BE2C (cell line): Measurements from ENCODE around the gene PPP4R2.
A peak's percentile ranks its signal among the peaks of the same experiment; 100 is the strongest.

Source experiments
- DNase-seq: peaks from one replicate; pipeline ENCODE4 v3.0.0-alpha.2; 2020
- H3K27me3 ChIP-seq: fragments of 250-450 bp; sonication (Bioruptor Pico); 2 replicates; pipeline ENCODE4 v1.5.1; 2020; ENCODE audit warnings: mild to moderate bottlenecking
- H3K36me3 ChIP-seq: fragments of 250-450 bp; sonication (Bioruptor Pico); 2 replicates; pipeline ENCODE4 v1.5.1; 2020; ENCODE audit warnings: mild to moderate bottlenecking
- H3K4me1 ChIP-seq: fragments of 250-450 bp; sonication (Bioruptor Pico); 2 replicates; pipeline ENCODE4 v1.5.1; 2020
- H3K4me3 ChIP-seq: 2 replicates; pipeline ENCODE4 v1.5.1; 2011; ENCODE audit warnings: low read depth, low read length
- H3K9me3 ChIP-seq: fragments of 250-450 bp; sonication (Bioruptor Pico); 2 replicates; pipeline ENCODE4 v1.5.1; 2020
- TF ChIP-seq, protein P1 (sequence below): IDR thresholded peaks from 2 replicates; pipeline ENCODE4 v1.5.1; 2012; ENCODE audit warnings: mild to moderate bottlenecking, low read depth, low read length

PPP4R2 gene

GRCh38 chr3:73080216-73080966 is 83.8 kb downstream of the PPP4R2 start:
- no peaks in the 10 kb centered on the region for H3K36me3 ChIP-seq
- no peak overlapping the region for H3K4me3 ChIP-seq
- H3K4me1 ChIP-seq = no peaks in the 10 kb centered on the region
- no peak for DNase-seq
- H3K9me3 ChIP-seq = no peaks in the 10 kb centered on the region
- TF ChIP-seq, protein P1, sequence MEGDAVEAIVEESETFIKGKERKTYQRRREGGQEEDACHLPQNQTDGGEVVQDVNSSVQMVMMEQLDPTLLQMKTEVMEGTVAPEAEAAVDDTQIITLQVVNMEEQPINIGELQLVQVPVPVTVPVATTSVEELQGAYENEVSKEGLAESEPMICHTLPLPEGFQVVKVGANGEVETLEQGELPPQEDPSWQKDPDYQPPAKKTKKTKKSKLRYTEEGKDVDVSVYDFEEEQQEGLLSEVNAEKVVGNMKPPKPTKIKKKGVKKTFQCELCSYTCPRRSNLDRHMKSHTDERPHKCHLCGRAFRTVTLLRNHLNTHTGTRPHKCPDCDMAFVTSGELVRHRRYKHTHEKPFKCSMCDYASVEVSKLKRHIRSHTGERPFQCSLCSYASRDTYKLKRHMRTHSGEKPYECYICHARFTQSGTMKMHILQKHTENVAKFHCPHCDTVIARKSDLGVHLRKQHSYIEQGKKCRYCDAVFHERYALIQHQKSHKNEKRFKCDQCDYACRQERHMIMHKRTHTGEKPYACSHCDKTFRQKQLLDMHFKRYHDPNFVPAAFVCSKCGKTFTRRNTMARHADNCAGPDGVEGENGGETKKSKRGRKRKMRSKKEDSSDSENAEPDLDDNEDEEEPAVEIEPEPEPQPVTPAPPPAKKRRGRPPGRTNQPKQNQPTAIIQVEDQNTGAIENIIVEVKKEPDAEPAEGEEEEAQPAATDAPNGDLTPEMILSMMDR = no peak
- no peaks in the 10 kb centered on the region for H3K27me3 ChIP-seq

- H3K36me3 ChIP-seq = no peaks in the 10 kb centered on the region
- DNase-seq = no peak
- H3K27me3 ChIP-seq = no peaks in the 10 kb centered on the region
- H3K4me1 ChIP-seq = no peaks in the 10 kb centered on the region
- no peaks in the 10 kb centered on the region for H3K9me3 ChIP-seq
- TF ChIP-seq, protein P1 = no peak
- H3K4me3 ChIP-seq = no peak overlapping the region
Measured at GRCh38 chr3:73081140-73081539, 84.5 kb downstream of the PPP4R2 start.

GRCh38 chr3:73084170-73084569 is 87.6 kb downstream of the PPP4R2 start:
- TF ChIP-seq, protein P1 = no peak
- H3K36me3 ChIP-seq = no peaks in the 10 kb centered on the region
- no peak for DNase-seq
- H3K9me3 ChIP-seq = no peaks in the 10 kb centered on the region
- H3K27me3 ChIP-seq = no peaks in the 10 kb centered on the region
- H3K4me1 ChIP-seq = no peaks in the 10 kb centered on the region
- H3K4me3 ChIP-seq = no peak overlapping the region

DNA sequence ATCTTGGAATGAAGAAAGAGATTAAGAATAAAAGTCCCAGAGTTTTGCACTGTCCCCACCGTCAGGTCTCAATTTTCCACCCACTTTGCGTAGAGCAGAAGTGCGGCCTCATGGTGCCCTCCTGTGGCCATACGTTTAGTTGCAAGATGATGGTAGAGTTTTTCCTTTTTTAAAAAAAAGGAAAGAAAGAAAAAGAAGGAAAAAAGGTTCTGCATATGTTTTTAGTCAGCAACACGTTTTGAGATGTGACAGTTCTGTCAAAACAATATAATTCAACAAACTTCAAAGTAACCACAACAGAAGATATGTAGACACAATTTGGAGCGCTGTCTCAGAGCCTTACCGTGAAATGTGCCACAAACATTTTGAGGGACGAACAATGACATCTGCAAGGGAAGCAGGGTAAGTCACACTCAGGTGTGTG is 89.5 kb downstream of the PPP4R2 start:
- Histone ChIP-seq H3K36me3 (no peaks in the 10 kb centered on the region), H3K9me3 (no peaks in the 10 kb centered on the region), H3K27me3 (no peaks in the 10 kb centered on the region), H3K4me1 (no peaks in the 10 kb centered on the region), H3K4me3 (0 out of 2 replicates have a peak overlapping the region, but pooled peaks have one; percentile 4)
- peak; percentile 60 for DNase-seq
- TF ChIP-seq, protein P1 = peak; percentile 74

DNA sequence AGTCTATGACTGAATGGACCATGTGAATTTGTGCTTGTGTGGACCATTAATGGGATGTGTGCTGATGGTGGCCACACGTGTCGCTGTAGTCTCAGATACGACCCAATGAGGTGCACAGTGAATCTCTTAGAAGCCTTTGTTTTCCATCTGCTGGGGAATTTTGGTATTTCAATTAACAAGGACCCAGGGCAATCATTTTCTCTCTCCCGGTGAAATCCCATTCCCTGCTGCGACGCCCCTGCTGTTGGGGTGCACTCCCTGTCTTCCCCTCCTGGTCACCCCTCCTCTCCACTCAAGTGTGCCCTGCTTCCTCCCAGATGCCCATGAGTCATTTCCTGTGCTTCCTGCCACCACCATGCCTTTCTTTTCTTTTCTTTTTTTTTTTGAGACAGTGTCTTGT is 97.5 kb downstream of the PPP4R2 start:
- H3K36me3 ChIP-seq = no peaks in the 10 kb centered on the region
- H3K4me3 ChIP-seq = no peak overlapping the region
- no peaks in the 10 kb centered on the region for H3K27me3 ChIP-seq
- no peak for DNase-seq
- no peaks in the 10 kb centered on the region for H3K4me1 ChIP-seq
- TF ChIP-seq, protein P1 = peak; percentile 13; the same call in 1 of the 2 replicates
- H3K9me3 ChIP-seq = no peaks in the 10 kb centered on the region

GRCh38 chr3:73094951-73095350 is 98.3 kb downstream of the PPP4R2 start:
- no peak overlapping the region for H3K4me3 ChIP-seq
- TF ChIP-seq, protein P1 = no peak
- H3K9me3 ChIP-seq = no peaks in the 10 kb centered on the region
- no peaks in the 10 kb centered on the region for H3K4me1 ChIP-seq
- no peaks in the 10 kb centered on the region for H3K36me3 ChIP-seq
- DNase-seq = peak; percentile 17
- H3K27me3 ChIP-seq = no peaks in the 10 kb centered on the region
